Stimulated activated CD4-positive, alpha-beta T cell treated with anti-CD3 and anti-CD28 coated beads, TNF-alpha, amount 100 ng/mL, for 24 hours (primary cell): Measurements from ENCODE around the gene VWC2.
"Not testable (repeated sequence)": the region's sequence is repeated elsewhere in the genome, so short reads cannot be mapped to it uniquely, and the experiment has no call there.

Experiments
- DNase-seq, 3 experiments: peaks; one replicate each; pipeline ENCODE4 v3.0.0-alpha.2; 2020; ENCODE audit warnings: low read depth in 3 of 3

The VWC2 gene

GRCh38 chr7:49851614-49851934, 78.1 kb downstream of the VWC2 start:
- DNase-seq, result not testable (repeated sequence)

- DNase-seq, result no peak
Observed at GRCh38 chr7:49852619-49853462, 79.4 kb downstream of the VWC2 start.

GRCh38 chr7:49855281-49855980, 82.0 kb downstream of the VWC2 start:
- DNase-seq, result no peak

GRCh38 chr7:49860293-49860692, 86.9 kb downstream of the VWC2 start:
- DNase-seq, result no peak

- DNase-seq, result no peak
Observed at GRCh38 chr7:49866076-49866735, 92.8 kb downstream of the VWC2 start.

GRCh38 chr7:49866910-49867309, 93.5 kb downstream of the VWC2 start:
- no peak for DNase-seq

GRCh38 chr7:49873420-49873819, 100.0 kb downstream of the VWC2 start:
- no peak for DNase-seq

- DNase-seq, result no peak
Observed at GRCh38 chr7:49875336-49875735, 101.9 kb downstream of the VWC2 start.

GRCh38 chr7:49876202-49876601, 102.8 kb downstream of the VWC2 start:
- no peak for DNase-seq

- no peak for DNase-seq
Observed at GRCh38 chr7:49878089-49878488, 104.7 kb downstream of the VWC2 start.

- no peak for DNase-seq
Observed at GRCh38 chr7:49878627-49879026, 105.2 kb downstream of the VWC2 start.

- no peak for DNase-seq
Observed at GRCh38 chr7:49883933-49884332, 110.5 kb downstream of the VWC2 start.

- no peak for DNase-seq
Observed at GRCh38 chr7:49885593-49886285, 112.3 kb downstream of the VWC2 start.

- no peak for DNase-seq
Observed at GRCh38 chr7:49892481-49892880, 119.0 kb downstream of the VWC2 start.

GRCh38 chr7:49893131-49893530, 119.7 kb downstream of the VWC2 start:
- DNase-seq, result no peak

GRCh38 chr7:49894543-49894942, 121.1 kb downstream of the VWC2 start:
- no peak for DNase-seq

GRCh38 chr7:49911909-49912308, 138.5 kb downstream of the VWC2 start:
- DNase-seq, result no peak

- no peak for DNase-seq
Observed at GRCh38 chr7:49926720-49927119, 153.3 kb downstream of the VWC2 start.

GRCh38 chr7:49927631-49928030, 154.2 kb downstream of the VWC2 start:
- DNase-seq, result no peak

GRCh38 chr7:49928787-49929186, 155.3 kb downstream of the VWC2 start:
- DNase-seq, result no peak

- no peak for DNase-seq
Observed at GRCh38 chr7:49931627-49932026, 158.2 kb downstream of the VWC2 start.

GRCh38 chr7:49937608-49938007, 164.2 kb downstream of the VWC2 start:
- DNase-seq, result no peak
